Parathyroid adenoma (tissue), 2 donors: Measurements from ENCODE around the gene CHD9.

Experiments used
- H2AFZ ChIP-seq: fragments of 300-600 bp; sonication (generic); one replicate; pipeline ENCODE4 v1.7.0; 2017; ENCODE audit warnings: antibody characterized with exemption, mild to moderate bottlenecking
- H3K27ac ChIP-seq: fragments of 300-600 bp; sonication (generic); one replicate; pipeline ENCODE4 v1.7.0; 2017
- H3K27me3 ChIP-seq: fragments of 300-600 bp; sonication (generic); one replicate; pipeline ENCODE4 v1.7.0; 2017; ENCODE audit warnings: low read length; ENCODE audit not compliant: control insufficient read depth, insufficient read depth
- H3K36me3 ChIP-seq: fragments of 300-600 bp; sonication (generic); one replicate; pipeline ENCODE4 v1.7.0; 2017; ENCODE audit warnings: low read length; ENCODE audit not compliant: control insufficient read depth, insufficient read depth
- H3K4me1 ChIP-seq: fragments of 300-600 bp; sonication (generic); one replicate; pipeline ENCODE4 v1.7.0; 2017; ENCODE audit warnings: control low read depth
- H3K4me2 ChIP-seq: fragments of 300-600 bp; sonication (generic); one replicate; pipeline ENCODE4 v1.7.0; 2017; ENCODE audit warnings: low read length
- H3K4me3 ChIP-seq: fragments of 300-600 bp; sonication (generic); one replicate; pipeline ENCODE4 v1.7.0; 2017; ENCODE audit warnings: low read depth, low read length
- H3K79me2 ChIP-seq: fragments of 300-600 bp; sonication (generic); one replicate; pipeline ENCODE4 v1.7.0; 2017; ENCODE audit warnings: control low read depth
- H3K9ac ChIP-seq: fragments of 300-600 bp; sonication (generic); one replicate; pipeline ENCODE4 v1.7.0; 2017; ENCODE audit warnings: mild to moderate bottlenecking
- H3K9me3 ChIP-seq: fragments of 300-600 bp; sonication (generic); one replicate; pipeline ENCODE4 v1.7.0; 2017; ENCODE audit warnings: low read length; ENCODE audit not compliant: control insufficient read depth
- CTCF ChIP-seq: fragments of 300-600 bp; sonication (generic); IDR thresholded peaks from one replicate; pipeline ENCODE4 v1.7.0; 2017; ENCODE audit warnings: antibody characterized with exemption, mild to moderate bottlenecking
- donor health status: primary hyperparathyroidism.

CHD9 gene

DNA sequence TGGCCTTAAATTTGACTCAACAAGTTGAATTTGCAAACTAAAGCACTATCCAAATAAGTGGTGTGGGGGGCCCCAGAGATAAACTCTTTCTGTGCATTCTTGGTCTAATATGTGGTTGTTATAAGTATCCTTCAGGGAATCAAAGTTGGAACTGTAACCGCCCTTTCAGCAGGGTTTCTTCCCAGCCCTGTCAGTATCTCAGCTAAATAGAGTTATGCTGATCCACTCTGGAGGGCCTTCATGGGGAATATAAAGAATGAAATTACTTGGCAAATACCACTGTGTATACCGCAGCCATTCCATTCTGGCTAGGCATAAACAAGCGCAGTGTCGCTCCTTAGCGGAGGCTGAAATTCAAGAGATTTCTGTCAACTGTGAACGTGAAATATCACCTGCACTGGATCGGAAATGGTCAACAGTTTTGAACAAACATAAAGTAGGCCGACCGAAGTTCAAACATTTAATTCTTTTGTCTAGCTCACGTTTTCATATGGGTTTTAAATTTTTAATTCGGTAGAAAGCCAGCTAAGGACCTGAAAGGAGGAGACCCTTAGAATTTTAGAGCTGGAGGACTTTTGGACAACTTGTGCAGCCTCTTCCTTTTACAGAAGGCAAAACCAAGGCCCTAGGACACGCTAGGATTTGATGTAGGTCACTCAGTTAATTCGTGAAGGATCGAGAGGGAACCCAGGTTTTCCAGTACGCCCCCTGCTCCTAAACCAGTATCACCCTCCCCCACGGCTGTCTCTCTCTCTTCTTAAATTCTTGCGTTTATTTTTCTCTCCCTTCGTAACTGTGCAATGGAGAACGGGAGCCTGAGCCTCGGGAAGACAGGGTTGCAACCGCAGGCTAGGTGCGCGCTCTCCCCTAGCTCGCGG lies 74.7 kb downstream of the CHD9 start:
- H3K4me2 ChIP-seq: peak overlapping the region; percentile 75
- H3K79me2 ChIP-seq: peaks cover 9% of the 10 kb centered on the region
- H3K36me3 ChIP-seq: no peaks in the 10 kb centered on the region
- H3K27ac ChIP-seq: peak overlapping the region; percentile 91
- peak overlapping the region; percentile 65 for H3K4me3 ChIP-seq
- peak overlapping the region; percentile 62 for H3K9ac ChIP-seq
- peak overlapping the region; percentile 97 for H2AFZ ChIP-seq
- H3K4me1 ChIP-seq: peaks cover 5% of the 10 kb centered on the region
- H3K9me3 ChIP-seq: no peaks in the 10 kb centered on the region
- H3K27me3 ChIP-seq: no peaks in the 10 kb centered on the region
- no peak for TF ChIP-seq CTCF

DNA sequence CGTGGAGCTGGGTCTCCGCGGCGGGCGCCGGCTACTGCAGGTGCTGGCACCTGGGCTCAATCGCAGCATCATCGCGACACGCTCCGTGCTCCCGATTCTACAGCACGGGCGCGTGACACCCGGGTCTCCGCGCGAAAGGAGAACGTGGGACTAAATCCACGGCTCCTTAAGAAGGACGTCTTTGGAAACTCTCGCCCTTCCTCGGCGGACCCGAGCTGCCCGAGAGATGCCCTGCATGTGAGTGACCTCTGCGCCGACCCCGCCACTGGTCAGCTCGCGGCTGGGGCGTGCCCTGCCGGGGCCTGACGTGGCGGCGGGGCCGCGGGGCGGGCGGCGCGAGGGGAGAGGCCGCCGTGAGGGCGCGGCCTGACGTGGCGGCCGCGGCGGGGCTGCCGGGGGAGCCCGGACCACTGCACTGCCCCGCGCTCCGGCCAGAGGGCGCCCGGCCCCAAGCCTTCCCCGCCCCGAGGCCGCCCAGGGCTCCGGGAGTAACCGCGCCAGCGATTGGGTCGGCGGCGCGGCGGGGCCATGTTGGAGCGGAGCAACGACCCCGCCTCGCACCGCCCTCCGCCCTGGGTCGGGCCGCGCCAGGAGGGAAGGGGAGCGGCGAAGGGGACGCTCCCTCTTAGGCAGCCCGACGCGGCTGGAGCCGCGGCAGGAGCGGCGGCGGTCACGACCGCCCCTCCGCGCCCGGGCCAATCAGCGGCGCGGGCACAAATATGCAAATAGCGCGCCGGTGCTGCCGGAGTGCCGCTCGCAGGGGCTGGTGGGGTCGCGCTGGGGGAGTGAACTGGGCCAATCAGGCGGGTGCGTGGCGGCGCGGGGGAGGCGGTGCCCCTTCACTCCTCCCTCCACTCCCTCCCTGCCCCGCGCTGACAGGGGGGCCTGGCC lies 75.6 kb downstream of the CHD9 start:
- no peaks in the 10 kb centered on the region for H3K36me3 ChIP-seq

DNA sequence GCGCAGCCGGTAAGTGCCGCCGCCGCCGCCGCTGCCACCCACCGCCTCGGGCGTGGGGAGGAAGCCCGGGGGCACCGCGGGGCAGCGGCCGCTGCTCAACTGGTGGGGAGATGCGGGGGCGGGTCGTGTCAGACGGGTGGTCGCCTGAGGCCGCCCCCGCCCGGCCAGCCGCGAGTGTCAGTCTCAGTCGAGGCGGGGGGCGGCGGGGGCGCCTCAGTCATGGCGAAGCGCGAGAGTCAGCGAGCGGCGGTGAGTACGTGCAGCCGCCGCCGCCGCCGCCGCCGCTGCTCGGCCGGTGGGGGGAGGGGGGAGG lies 76.2 kb downstream of the CHD9 start:
- Histone ChIP-seq H3K9ac (no peak overlapping the region), H3K79me2 (peaks cover 5% of the 10 kb centered on the region), H3K4me2 (peak overlapping the region; percentile 56), H3K27ac (peak overlapping the region; percentile 82), H3K4me3 (peak overlapping the region; percentile 62), H2AFZ (peak overlapping the region; percentile 51), H3K4me1 (peaks cover 5% of the 10 kb centered on the region), H3K9me3 (no peaks in the 10 kb centered on the region), H3K36me3 (no peaks in the 10 kb centered on the region), H3K27me3 (no peaks in the 10 kb centered on the region)
- no peak for TF ChIP-seq CTCF

More for the DNA sequence above, 75.6 kb downstream of the CHD9 start:
- Histone ChIP-seq H3K9ac (peak overlapping the region; percentile 62), H3K9me3 (no peaks in the 10 kb centered on the region), H3K4me2 (peak overlapping the region; percentile 75), H2AFZ (peak overlapping the region; percentile 97), H3K79me2 (peaks cover 5% of the 10 kb centered on the region), H3K27me3 (no peaks in the 10 kb centered on the region), H3K4me1 (peaks cover 5% of the 10 kb centered on the region), H3K4me3 (peak overlapping the region; percentile 65), H3K27ac (peak overlapping the region; percentile 91)
- TF ChIP-seq CTCF: peak; percentile 53

GRCh38 chr16:53131363-53132071 lies 76.7 kb downstream of the CHD9 start:
- peak overlapping the region; percentile 75 for H3K4me3 ChIP-seq
- H3K79me2 ChIP-seq: peaks cover 5% of the 10 kb centered on the region
- H3K4me1 ChIP-seq: peaks cover 5% of the 10 kb centered on the region
- peak overlapping the region; percentile 85 for H3K4me2 ChIP-seq
- no peak for TF ChIP-seq CTCF
- H3K9me3 ChIP-seq: no peaks in the 10 kb centered on the region
- H3K27me3 ChIP-seq: no peaks in the 10 kb centered on the region
- H3K9ac ChIP-seq: no peak overlapping the region
- H3K27ac ChIP-seq: peak overlapping the region; percentile 73
- no peaks in the 10 kb centered on the region for H3K36me3 ChIP-seq
- H2AFZ ChIP-seq: peak overlapping the region; percentile 84
